RWPE2 (cell line): ENCODE measurements around the gene SPIRE1.
A peak's percentile ranks its signal among the peaks of the same experiment; 100 is the strongest.
"Not testable (repeated sequence)": the region's sequence is repeated elsewhere in the genome, so short reads cannot be mapped to it uniquely, and the experiment has no call there.

Source experiments
- ATAC-seq: fragments of 200-7000 bp; cut with Tn5 transposase; 3 replicates; pipeline ENCODE4 v1.9.1; 2021; ENCODE audit warnings: low read depth
- DNase-seq: peaks from one replicate; pipeline ENCODE4 v3.0.0-alpha.2; 2020; ENCODE audit warnings: low spot score
- H3K27ac ChIP-seq: fragments of 450-650 bp; 2 replicates; pipeline ENCODE4 v1.5.1; 2017; ENCODE audit warnings: mild to moderate bottlenecking; ENCODE audit not compliant: poor library complexity, severe bottlenecking
- H3K27me3 ChIP-seq: fragments of 250-450 bp; sonication (Bioruptor Pico); 2 replicates; pipeline ENCODE4 v1.5.1; 2021; ENCODE audit warnings: mild to moderate bottlenecking, moderate library complexity; ENCODE audit not compliant: insufficient read depth, poor library complexity, severe bottlenecking
- H3K36me3 ChIP-seq: fragments of 250-450 bp; sonication (Bioruptor Pico); 2 replicates; pipeline ENCODE4 v1.5.1; 2020; ENCODE audit warnings: low read depth, mild to moderate bottlenecking, moderate library complexity
- H3K4me1 ChIP-seq: fragments of 250-450 bp; sonication (Bioruptor Pico); 2 replicates; pipeline ENCODE4 v1.5.1; 2021; ENCODE audit warnings: mild to moderate bottlenecking, moderate library complexity; ENCODE audit not compliant: insufficient read depth, poor library complexity, severe bottlenecking
- H3K4me3 ChIP-seq: fragments of 250-450 bp; sonication (Bioruptor Pico); 2 replicates; pipeline ENCODE4 v1.5.1; 2021; ENCODE audit warnings: mild to moderate bottlenecking, moderate library complexity; ENCODE audit not compliant: severe bottlenecking
- H3K9me3 ChIP-seq: fragments of 250-450 bp; sonication (Bioruptor Pico); 2 replicates; pipeline ENCODE4 v1.5.1; 2021; ENCODE audit warnings: mild to moderate bottlenecking, moderate library complexity; ENCODE audit not compliant: severe bottlenecking
- TF ChIP-seq, protein P1 (sequence below): fragments of 450-650 bp; IDR thresholded peaks from one replicate; pipeline ENCODE4 v1.5.1; 2017; ENCODE audit warnings: mild to moderate bottlenecking, moderate library complexity; ENCODE audit not compliant: poor library complexity, severe bottlenecking

The SPIRE1 gene

DNA sequence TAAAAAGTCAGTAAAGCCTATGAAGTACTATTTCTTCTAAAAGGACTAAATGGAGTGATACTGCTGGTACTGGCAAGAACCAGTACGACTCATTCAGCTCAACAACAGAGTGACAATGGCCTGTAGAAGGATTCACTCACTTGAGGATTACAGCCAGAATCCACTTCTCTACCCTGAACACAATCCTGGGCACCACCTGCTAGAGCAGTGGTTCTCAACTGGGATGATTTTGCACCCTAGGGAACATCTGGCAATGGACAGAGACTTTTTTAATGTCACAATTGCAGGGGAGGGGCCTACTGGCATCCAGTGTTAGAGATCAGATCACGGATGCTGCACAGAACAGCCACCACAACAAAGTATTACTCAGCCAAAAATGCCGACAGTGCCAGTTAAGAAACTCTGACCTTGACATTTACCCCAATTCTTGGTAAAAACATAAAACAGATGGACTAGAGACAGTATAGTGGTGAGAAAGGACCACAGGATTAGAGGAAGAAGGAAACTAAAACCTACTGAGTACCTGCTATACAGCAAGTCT, 5.0 kb downstream of the SPIRE1 start:
- H3K9me3 ChIP-seq, result no peaks in the 10 kb centered on the region
- H3K27me3 ChIP-seq, result no peaks in the 10 kb centered on the region
- H3K4me3 ChIP-seq, result no peak overlapping the region
- TF ChIP-seq, protein P1, sequence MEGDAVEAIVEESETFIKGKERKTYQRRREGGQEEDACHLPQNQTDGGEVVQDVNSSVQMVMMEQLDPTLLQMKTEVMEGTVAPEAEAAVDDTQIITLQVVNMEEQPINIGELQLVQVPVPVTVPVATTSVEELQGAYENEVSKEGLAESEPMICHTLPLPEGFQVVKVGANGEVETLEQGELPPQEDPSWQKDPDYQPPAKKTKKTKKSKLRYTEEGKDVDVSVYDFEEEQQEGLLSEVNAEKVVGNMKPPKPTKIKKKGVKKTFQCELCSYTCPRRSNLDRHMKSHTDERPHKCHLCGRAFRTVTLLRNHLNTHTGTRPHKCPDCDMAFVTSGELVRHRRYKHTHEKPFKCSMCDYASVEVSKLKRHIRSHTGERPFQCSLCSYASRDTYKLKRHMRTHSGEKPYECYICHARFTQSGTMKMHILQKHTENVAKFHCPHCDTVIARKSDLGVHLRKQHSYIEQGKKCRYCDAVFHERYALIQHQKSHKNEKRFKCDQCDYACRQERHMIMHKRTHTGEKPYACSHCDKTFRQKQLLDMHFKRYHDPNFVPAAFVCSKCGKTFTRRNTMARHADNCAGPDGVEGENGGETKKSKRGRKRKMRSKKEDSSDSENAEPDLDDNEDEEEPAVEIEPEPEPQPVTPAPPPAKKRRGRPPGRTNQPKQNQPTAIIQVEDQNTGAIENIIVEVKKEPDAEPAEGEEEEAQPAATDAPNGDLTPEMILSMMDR, result no peak
- DNase-seq (no peak), ATAC-seq (0 out of 3 replicates have a peak, but pooled peaks have one; percentile 13)
- H3K27ac ChIP-seq, result peak overlapping the region; percentile 5
- peaks cover 6% of the 10 kb centered on the region; the same call in 1 of the 2 replicates for H3K36me3 ChIP-seq
- H3K4me1 ChIP-seq, result peaks cover 19% of the 10 kb centered on the region

DNA sequence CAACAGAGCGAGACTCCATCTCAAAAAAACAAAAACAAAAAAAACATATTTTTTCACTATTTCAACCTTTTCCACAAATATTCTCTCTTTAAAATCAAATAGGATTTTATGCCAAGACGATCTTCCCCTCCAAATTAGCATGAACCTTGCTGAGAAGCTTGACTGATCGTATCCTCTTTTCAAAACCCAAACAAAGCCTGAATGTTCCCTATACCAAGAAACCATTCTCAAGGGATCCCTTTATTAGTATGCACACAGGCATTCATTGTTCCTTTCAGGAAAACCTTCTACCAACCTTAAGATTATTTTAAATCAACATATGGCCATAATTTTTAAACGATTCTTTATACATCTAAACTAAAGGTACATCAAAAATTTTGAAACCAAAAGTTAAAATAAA, 6.3 kb downstream of the SPIRE1 start:
- TF ChIP-seq, protein P1, result no peak
- DNase-seq (no peak), ATAC-seq (no peak)

DNA sequence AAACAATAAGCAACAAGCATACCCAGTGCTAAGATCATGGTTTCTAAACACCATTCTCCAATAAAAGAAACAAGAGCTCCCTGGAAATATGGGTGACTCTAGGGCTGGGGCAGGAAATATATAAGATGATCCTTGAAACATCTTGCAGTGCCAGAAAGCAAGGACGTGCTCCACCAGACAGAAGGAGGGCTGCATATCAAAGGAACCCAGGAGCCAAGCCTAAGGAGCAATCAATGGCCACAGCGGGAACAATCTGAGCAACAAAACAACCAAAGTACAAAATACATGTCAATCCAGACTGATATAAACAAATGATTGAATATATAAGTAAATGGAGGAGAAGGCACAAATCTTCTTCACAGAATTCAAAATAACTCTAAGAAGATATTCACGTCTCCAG, 10.1 kb downstream of the SPIRE1 start:
- Histone ChIP-seq H3K27me3 (no peaks in the 10 kb centered on the region), H3K36me3 (peaks cover 13% of the 10 kb centered on the region), H3K9me3 (no peaks in the 10 kb centered on the region), H3K4me3 (no peak overlapping the region), H3K27ac (no peak overlapping the region), H3K4me1 (peaks cover 19% of the 10 kb centered on the region)
- TF ChIP-seq, protein P1, result no peak
- no peak for ATAC-seq
- no peak for DNase-seq

More for the DNA sequence above, 6.3 kb downstream of the SPIRE1 start:
- Histone ChIP-seq H3K4me3 (no peak overlapping the region), H3K9me3 (no peaks in the 10 kb centered on the region), H3K4me1 (peaks cover 19% of the 10 kb centered on the region), H3K36me3 (peaks cover 13% of the 10 kb centered on the region), H3K27me3 (no peaks in the 10 kb centered on the region), H3K27ac (no peak overlapping the region)

DNA sequence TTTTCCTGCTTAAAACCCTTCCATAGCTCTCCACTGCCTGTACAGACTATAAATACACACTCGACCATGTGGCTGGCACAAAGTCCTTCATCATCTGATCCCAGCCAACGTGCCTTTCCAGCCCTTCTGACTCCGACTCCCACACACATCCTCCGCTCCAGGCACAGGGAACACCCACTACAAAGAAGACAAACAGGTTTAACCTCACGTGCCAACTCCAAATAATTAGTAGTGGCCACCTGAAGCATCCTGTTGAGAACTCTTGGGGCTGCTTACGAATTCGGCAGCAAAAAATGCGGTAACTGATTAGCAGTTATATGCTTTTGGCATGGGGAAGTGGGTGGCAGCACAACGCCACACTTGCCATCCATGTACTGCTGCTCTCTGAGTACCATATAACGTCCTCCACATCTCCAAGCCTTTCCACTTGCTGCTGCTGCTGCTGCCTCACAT, 12.1 kb downstream of the SPIRE1 start:
- no peaks in the 10 kb centered on the region for H3K27me3 ChIP-seq
- H3K9me3 ChIP-seq, result no peaks in the 10 kb centered on the region
- peaks cover 6% of the 10 kb centered on the region for H3K36me3 ChIP-seq
- H3K4me3 ChIP-seq, result no peak overlapping the region
- TF ChIP-seq, protein P1, result no peak
- no peak for DNase-seq
- peaks cover 15% of the 10 kb centered on the region for H3K4me1 ChIP-seq
- no peak overlapping the region for H3K27ac ChIP-seq
- ATAC-seq, result no peak

DNA sequence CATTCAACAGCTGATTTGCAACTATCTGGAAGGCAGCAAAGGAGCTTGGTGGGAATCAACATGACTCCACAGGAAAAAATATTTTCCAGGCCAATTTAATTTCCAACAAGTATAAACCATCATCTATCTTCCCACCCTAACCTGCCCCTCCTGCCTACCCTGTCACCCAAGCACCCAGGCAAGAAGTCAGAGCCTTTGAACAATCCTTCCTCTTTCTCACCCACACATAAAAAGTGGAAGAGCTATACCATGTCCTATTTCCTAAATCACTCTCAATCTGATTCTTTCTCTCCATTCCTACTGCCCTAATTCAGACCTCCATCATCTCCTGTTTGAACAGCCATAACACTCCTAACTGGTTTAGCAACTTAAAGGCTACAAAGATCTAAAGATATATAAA, 12.7 kb downstream of the SPIRE1 start:
- no peak for ATAC-seq
- DNase-seq, result no peak
- no peak overlapping the region for H3K27ac ChIP-seq
- TF ChIP-seq, protein P1, result no peak
- H3K9me3 ChIP-seq, result no peaks in the 10 kb centered on the region
- H3K27me3 ChIP-seq, result no peaks in the 10 kb centered on the region
- H3K4me3 ChIP-seq, result no peak overlapping the region
- peaks cover 18% of the 10 kb centered on the region for H3K4me1 ChIP-seq
- H3K36me3 ChIP-seq, result peaks cover 6% of the 10 kb centered on the region

DNA sequence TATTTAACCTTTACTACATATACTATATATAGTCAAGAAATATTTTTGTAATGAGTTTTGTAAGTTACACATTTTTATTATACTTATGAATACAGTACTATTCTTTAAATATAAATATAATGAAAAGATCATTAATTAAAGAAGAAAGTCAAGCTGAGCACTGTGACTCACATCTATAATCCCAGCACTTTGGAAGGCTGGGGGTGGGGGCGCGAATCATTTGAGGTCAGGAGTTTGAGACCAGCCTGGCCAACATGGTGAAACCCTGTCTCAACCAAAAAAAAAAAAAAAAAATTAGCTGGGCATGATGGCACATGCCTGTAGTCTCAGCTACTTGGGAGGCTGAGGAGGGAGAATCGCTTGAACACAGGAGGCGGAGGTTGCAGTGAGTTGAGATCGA, 14.2 kb downstream of the SPIRE1 start:
- not testable (repeated sequence) for H3K36me3 ChIP-seq, DNase-seq, H3K9me3 ChIP-seq, H3K27me3 ChIP-seq, ATAC-seq, H3K4me3 ChIP-seq
- peak overlapping the region; percentile 10 for H3K27ac ChIP-seq
- peaks cover 24% of the 10 kb centered on the region for H3K4me1 ChIP-seq
